H1 (cell line): ENCODE data around the gene ARL3.

Experiments used
- EP300 ChIP-seq, 2 experiments: IDR thresholded peaks; 1 replicate in 1 of 2; 2 replicates in 1 of 2; pipeline ENCODE4 v1.6.1; 2011 to 2012; ENCODE audit warnings: low read depth in 2 of 2, low read length in 2 of 2, mild to moderate bottlenecking in 2 of 2, borderline replicate concordance in 1 of 2, inconsistent platforms in 1 of 2, moderate library complexity in 1 of 2
- SAP30 ChIP-seq: fragments of 300-600 bp; sonication (generic); IDR thresholded peaks from 2 replicates; pipeline ENCODE4 v1.7.1; 2012; ENCODE audit warnings: low read length, moderate library complexity, mild to moderate bottlenecking, inconsistent platforms; ENCODE audit not compliant: insufficient read depth, insufficient replicate concordance
- SUZ12 ChIP-seq: fragments of 200-600 bp; sonication (generic); IDR thresholded peaks from 2 replicates; pipeline ENCODE4 v1.6.1; 2012; ENCODE audit warnings: mild to moderate bottlenecking, inconsistent platforms, low read length, moderate library complexity, mixed read lengths
- TF ChIP-seq, protein P1 (sequence below), 3 experiments: IDR thresholded peaks; 1 replicate in 2 of 3; 2 replicates in 1 of 3; pipeline versions ENCODE4 v1.5.1 to v1.6.1; 2011; ENCODE audit warnings: low read length in 3 of 3, mild to moderate bottlenecking in 3 of 3, inconsistent platforms in 2 of 3, low read depth in 1 of 3, moderate library complexity in 1 of 3; ENCODE audit not compliant: insufficient read depth in 1 of 3; ENCODE audit errors: control extremely low read depth in 1 of 3

DNA sequence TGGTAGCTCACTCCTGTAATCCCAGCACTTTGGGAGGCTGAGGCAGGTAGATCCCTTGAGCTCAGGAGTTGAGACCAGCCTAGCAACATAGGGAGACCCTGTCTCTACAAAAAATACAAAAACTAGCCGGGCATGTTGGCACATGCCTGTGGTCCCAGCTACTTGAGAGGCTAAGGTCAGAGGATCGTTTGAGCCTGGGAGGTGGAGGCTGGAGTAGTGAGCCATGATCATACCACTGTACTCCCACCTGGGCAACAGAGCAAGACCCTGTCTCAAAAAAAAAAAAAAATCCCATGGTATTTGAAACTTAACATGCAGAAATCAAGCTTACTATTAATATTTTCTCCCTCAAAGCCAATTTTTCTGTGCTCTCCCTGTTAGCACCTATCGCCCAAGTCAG, 6.1 kb upstream of the ARL3 start:
- TF ChIP-seq SUZ12 (no peak), SAP30 (no peak), EP300 (IDR thresholded peaks at IDR 0.05; ENCODE audit: borderline replicate concordance in 1 of 2, low read depth in 2 of 2, low read length in 2 of 2) (no peak)
- TF ChIP-seq, protein P1, sequence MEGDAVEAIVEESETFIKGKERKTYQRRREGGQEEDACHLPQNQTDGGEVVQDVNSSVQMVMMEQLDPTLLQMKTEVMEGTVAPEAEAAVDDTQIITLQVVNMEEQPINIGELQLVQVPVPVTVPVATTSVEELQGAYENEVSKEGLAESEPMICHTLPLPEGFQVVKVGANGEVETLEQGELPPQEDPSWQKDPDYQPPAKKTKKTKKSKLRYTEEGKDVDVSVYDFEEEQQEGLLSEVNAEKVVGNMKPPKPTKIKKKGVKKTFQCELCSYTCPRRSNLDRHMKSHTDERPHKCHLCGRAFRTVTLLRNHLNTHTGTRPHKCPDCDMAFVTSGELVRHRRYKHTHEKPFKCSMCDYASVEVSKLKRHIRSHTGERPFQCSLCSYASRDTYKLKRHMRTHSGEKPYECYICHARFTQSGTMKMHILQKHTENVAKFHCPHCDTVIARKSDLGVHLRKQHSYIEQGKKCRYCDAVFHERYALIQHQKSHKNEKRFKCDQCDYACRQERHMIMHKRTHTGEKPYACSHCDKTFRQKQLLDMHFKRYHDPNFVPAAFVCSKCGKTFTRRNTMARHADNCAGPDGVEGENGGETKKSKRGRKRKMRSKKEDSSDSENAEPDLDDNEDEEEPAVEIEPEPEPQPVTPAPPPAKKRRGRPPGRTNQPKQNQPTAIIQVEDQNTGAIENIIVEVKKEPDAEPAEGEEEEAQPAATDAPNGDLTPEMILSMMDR (IDR thresholded peaks at IDR 0.05; ENCODE audit: control extremely low read depth in 1 of 3, insufficient read depth in 1 of 3, low read depth in 1 of 3, low read length in 3 of 3): no peak
